Measurements from ENCODE around the gene MSH6.
"Not testable (repeated sequence)": the region's sequence is repeated elsewhere in the genome, so short reads cannot be mapped to it uniquely, and the experiment has no call there.

Gene MSH6

GRCh38 chr2:47838686-47839085 lies 55.7 kb downstream of the MSH6 start:
- Histone ChIP-seq H3K4me1 (ENCODE audit: control insufficient read depth, insufficient read depth, low read length) (no peaks in the 10 kb centered on the region), H3K9me3 (ENCODE audit: control insufficient read depth, low read length) (no peaks in the 10 kb centered on the region), H3K36me3 (ENCODE audit: control insufficient read depth, insufficient read depth, low read length) (peaks cover 30% of the 10 kb centered on the region), H3K27me3 (ENCODE audit: control insufficient read depth, insufficient read depth, low read length, poor library complexity, severe bottlenecking) (no peaks in the 10 kb centered on the region), H3K27ac (ENCODE audit: insufficient read depth, low read depth, low read length, poor library complexity, severe bottlenecking) (no peak overlapping the region), H3K4me3 (ENCODE audit: insufficient read depth, low read depth, low read length) (no peak overlapping the region)
- 89 to 100% methylated on average over 3 to 4 of the region's 4 CpGs for WGBS, 2 experiments

DNA sequence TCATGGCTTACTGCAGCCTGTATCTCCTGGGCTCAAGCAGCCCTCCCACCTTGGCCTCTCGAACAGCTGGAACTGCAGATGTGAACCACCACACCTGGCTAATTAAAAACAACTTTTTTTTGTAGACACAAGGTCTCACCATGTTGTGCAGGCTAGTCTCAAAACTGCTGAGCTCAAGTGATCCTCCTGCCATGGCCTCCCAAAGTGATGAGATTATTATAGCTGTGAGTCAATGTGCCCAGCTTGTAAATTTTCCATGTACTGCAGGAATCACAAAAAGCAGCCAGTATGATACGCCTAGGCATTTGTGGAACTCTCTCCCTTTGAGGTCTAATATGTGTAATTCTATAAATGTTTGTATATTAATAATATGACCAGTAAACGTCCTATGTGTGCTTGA lies 59.9 kb downstream of the MSH6 start:
- Histone ChIP-seq H3K9me3 (ENCODE audit: control insufficient read depth, low read length) (no peaks in the 10 kb centered on the region), H3K27ac (ENCODE audit: insufficient read depth, low read depth, low read length, poor library complexity, severe bottlenecking) (no peak overlapping the region), H3K27me3 (ENCODE audit: control insufficient read depth, insufficient read depth, low read length, poor library complexity, severe bottlenecking) (no peaks in the 10 kb centered on the region), H3K36me3 (ENCODE audit: control insufficient read depth, insufficient read depth, low read length) (peaks cover 10% of the 10 kb centered on the region), H3K4me1 (ENCODE audit: control insufficient read depth, insufficient read depth, low read length) (no peaks in the 10 kb centered on the region), H3K4me3 (ENCODE audit: insufficient read depth, low read depth, low read length) (no peak overlapping the region)
- WGBS, 2 experiments: 94 to 99% methylated on average over 3 of the region's 3 CpGs

DNA sequence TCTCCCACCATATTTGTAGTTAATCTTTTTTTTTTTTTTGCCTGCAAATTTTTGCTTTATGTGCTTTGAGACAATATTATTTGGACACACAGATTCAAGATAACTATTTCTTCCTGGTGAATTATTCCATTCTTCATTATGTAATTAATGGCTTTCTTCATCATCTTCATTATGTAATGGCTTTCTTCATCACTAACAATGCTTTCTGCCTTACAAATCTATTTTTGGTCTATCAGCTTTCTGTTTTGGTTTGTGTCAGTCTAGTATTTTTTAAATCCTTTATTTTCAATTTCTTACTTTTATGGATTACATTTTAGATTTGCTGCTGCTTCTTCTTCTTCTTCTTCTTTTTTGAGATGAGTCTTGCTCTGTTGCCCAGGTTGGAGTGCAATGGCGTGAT lies 60.5 kb downstream of the MSH6 start:
- H3K4me3 ChIP-seq (ENCODE audit: insufficient read depth, low read depth, low read length): no peak overlapping the region
- no peak overlapping the region for H3K27ac ChIP-seq (ENCODE audit: insufficient read depth, low read depth, low read length, poor library complexity, severe bottlenecking)
- no peaks in the 10 kb centered on the region for H3K9me3 ChIP-seq (ENCODE audit: control insufficient read depth, low read length)
- H3K36me3 ChIP-seq (ENCODE audit: control insufficient read depth, insufficient read depth, low read length): peaks cover 6% of the 10 kb centered on the region
- no peaks in the 10 kb centered on the region for H3K4me1 ChIP-seq (ENCODE audit: control insufficient read depth, insufficient read depth, low read length)
- H3K27me3 ChIP-seq (ENCODE audit: control insufficient read depth, insufficient read depth, low read length, poor library complexity, severe bottlenecking): no peaks in the 10 kb centered on the region
- 91 to 100% methylated on average over 1 of the region's 1 CpG for WGBS, 2 experiments

DNA sequence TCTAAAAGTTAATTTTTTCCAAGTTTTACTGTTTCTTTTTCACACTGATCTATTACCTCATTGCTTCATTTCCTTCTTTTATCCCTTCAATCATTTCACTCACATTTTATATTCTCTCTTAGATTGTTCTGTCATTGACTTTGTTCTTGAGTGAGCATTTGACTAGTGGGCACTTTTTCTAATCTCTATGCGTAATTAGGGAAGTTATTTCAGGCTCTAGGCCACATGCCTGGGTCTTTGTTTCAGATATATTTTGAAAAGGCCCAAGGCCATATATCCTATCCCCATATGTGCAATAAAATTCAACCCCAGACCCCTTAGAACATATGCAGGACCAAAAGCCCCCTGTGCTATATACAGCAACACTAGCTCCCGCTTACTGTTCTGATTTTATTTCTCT lies 61.2 kb downstream of the MSH6 start:
- no peaks in the 10 kb centered on the region for H3K9me3 ChIP-seq (ENCODE audit: control insufficient read depth, low read length)
- WGBS, 2 experiments: 88 to 100% methylated on average over 2 of the region's 2 CpGs
- H3K4me1 ChIP-seq (ENCODE audit: control insufficient read depth, insufficient read depth, low read length): no peaks in the 10 kb centered on the region
- H3K27me3 ChIP-seq (ENCODE audit: control insufficient read depth, insufficient read depth, low read length, poor library complexity, severe bottlenecking): no peaks in the 10 kb centered on the region
- H3K36me3 ChIP-seq (ENCODE audit: control insufficient read depth, insufficient read depth, low read length): no peaks in the 10 kb centered on the region
- no peak overlapping the region for H3K4me3 ChIP-seq (ENCODE audit: insufficient read depth, low read depth, low read length)
- no peak overlapping the region for H3K27ac ChIP-seq (ENCODE audit: insufficient read depth, low read depth, low read length, poor library complexity, severe bottlenecking)

DNA sequence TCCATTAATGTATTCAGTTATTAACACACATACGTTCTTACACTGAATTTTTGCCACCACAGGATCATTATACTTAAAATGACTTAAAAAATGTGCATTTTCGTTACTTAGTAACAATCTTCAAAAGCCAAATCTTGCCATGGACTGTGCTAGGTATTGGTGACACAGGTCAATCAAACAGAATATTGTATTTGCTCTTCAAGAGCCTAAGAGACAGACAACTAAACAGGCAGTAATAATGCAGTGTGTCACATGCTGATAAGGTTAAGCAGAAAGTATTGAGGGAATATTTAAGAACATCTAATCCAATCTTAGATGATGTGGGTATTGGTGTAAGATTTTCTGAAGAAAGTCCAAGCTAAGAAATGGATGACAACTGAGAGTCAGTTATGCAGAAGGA lies 66.4 kb downstream of the MSH6 start:
- Histone ChIP-seq H3K4me3 (ENCODE audit: insufficient read depth, low read depth, low read length) (no peak overlapping the region), H3K9me3 (ENCODE audit: control insufficient read depth, low read length) (no peaks in the 10 kb centered on the region), H3K27ac (ENCODE audit: insufficient read depth, low read depth, low read length, poor library complexity, severe bottlenecking) (no peak overlapping the region), H3K36me3 (ENCODE audit: control insufficient read depth, insufficient read depth, low read length) (no peaks in the 10 kb centered on the region), H3K4me1 (ENCODE audit: control insufficient read depth, insufficient read depth, low read length) (no peaks in the 10 kb centered on the region), H3K27me3 (ENCODE audit: control insufficient read depth, insufficient read depth, low read length, poor library complexity, severe bottlenecking) (no peaks in the 10 kb centered on the region)
- WGBS, 2 experiments: 94% methylated on average over 2 of the region's 2 CpGs

- whole genome bisulfite sequencing, 2 experiments: no CpG with 5 or more reads among the region's 1 CpG
Observed at GRCh38 chr2:47850198-47850597, 67.3 kb downstream of the MSH6 start.

GRCh38 chr2:47853067-47853777 lies 70.3 kb downstream of the MSH6 start:
- H3K27me3 ChIP-seq (ENCODE audit: control insufficient read depth, insufficient read depth, low read length, poor library complexity, severe bottlenecking); H3K9me3 ChIP-seq (ENCODE audit: control insufficient read depth, low read length); H3K36me3 ChIP-seq (ENCODE audit: control insufficient read depth, insufficient read depth, low read length); H3K27ac ChIP-seq (ENCODE audit: insufficient read depth, low read depth, low read length, poor library complexity, severe bottlenecking); H3K4me3 ChIP-seq (ENCODE audit: insufficient read depth, low read depth, low read length); H3K4me1 ChIP-seq (ENCODE audit: control insufficient read depth, insufficient read depth, low read length): not testable (repeated sequence)
- WGBS, 2 experiments: 90% methylated on average over 7 of the region's 8 CpGs

More at GRCh38 chr2:47850198-47850597, 67.3 kb downstream of the MSH6 start:
- H3K27me3 ChIP-seq (ENCODE audit: control insufficient read depth, insufficient read depth, low read length, poor library complexity, severe bottlenecking): no peaks in the 10 kb centered on the region
- no peak overlapping the region for H3K4me3 ChIP-seq (ENCODE audit: insufficient read depth, low read depth, low read length)
- H3K9me3 ChIP-seq (ENCODE audit: control insufficient read depth, low read length): no peaks in the 10 kb centered on the region
- no peak overlapping the region for H3K27ac ChIP-seq (ENCODE audit: insufficient read depth, low read depth, low read length, poor library complexity, severe bottlenecking)
- H3K36me3 ChIP-seq (ENCODE audit: control insufficient read depth, insufficient read depth, low read length): no peaks in the 10 kb centered on the region
- H3K4me1 ChIP-seq (ENCODE audit: control insufficient read depth, insufficient read depth, low read length): no peaks in the 10 kb centered on the region
